Neural progenitor cell (in vitro differentiated cells): ENCODE measurements around the gene GMDS. TPM values are rescaled to one million over a fixed set of nuclear protein-coding genes. Genes with fewer than 3 reads are reported as not detected.

Source experiments
- DNase-seq: peaks from one replicate; pipeline ENCODE4 v3.0.0-alpha.2; 2016; ENCODE audit warnings: low spot score
- H2AFZ ChIP-seq: fragments of 200-600 bp; sonication (generic); replicated peaks from 2 replicates; pipeline ENCODE4 v1.6.1; 2016; ENCODE audit warnings: antibody characterized with exemption
- H3F3A ChIP-seq: fragments of 200-600 bp; sonication (generic); 2 replicates; pipeline ENCODE4 v1.6.1; 2016; ENCODE audit warnings: antibody characterized with exemption, low read depth
- H3K27ac ChIP-seq: fragments of 200-600 bp; sonication (generic); 2 replicates; pipeline ENCODE4 v1.5.1; 2016; ENCODE audit warnings: mild to moderate bottlenecking
- H3K27me3 ChIP-seq: fragments of 200-600 bp; sonication (generic); 2 replicates; pipeline ENCODE4 v1.6.1; 2016; ENCODE audit warnings: mild to moderate bottlenecking, moderate library complexity
- H3K36me3 ChIP-seq: fragments of 200-600 bp; sonication (generic); 2 replicates; pipeline ENCODE4 v1.5.1; 2016
- H3K4me1 ChIP-seq: fragments of 200-600 bp; sonication (generic); 2 replicates; pipeline ENCODE4 v1.6.1; 2016; ENCODE audit warnings: mixed run types
- H3K4me2 ChIP-seq: fragments of 200-600 bp; sonication (generic); 2 replicates; pipeline ENCODE4 v1.6.1; 2016
- H3K4me3 ChIP-seq: fragments of 200-600 bp; sonication (generic); 2 replicates; pipeline ENCODE4 v1.5.1; 2016
- H3K79me2 ChIP-seq: fragments of 200-600 bp; sonication (generic); 2 replicates; pipeline ENCODE4 v1.6.1; 2016; ENCODE audit warnings: low read depth
- H3K9ac ChIP-seq: fragments of 200-600 bp; sonication (generic); 2 replicates; pipeline ENCODE4 v1.6.1; 2016
- H3K9me3 ChIP-seq: fragments of 200-600 bp; sonication (generic); 2 replicates; pipeline ENCODE4 v1.5.1; 2016; ENCODE audit warnings: low read depth
- H4K20me1 ChIP-seq: fragments of 200-600 bp; sonication (generic); 2 replicates; pipeline ENCODE4 v1.6.1; 2016; ENCODE audit warnings: low read depth
- H3K27ac Mint-ChIP-seq: 3 replicates; pipeline ENCODE4 v1.8.0; 2021; ENCODE audit warnings: mixed read lengths
- H3K27me3 Mint-ChIP-seq: 2 replicates; pipeline ENCODE4 v1.8.0; 2022; ENCODE audit warnings: low read depth, mild to moderate bottlenecking, inconsistent platforms, moderate library complexity, mixed read lengths; ENCODE audit not compliant: insufficient read depth
- H3K36me3 Mint-ChIP-seq: 3 replicates; pipeline ENCODE4 v1.8.0; 2021; ENCODE audit warnings: mixed read lengths
- H3K4me1 Mint-ChIP-seq: 3 replicates; pipeline ENCODE4 v1.8.0; 2021; ENCODE audit warnings: mixed read lengths
- H3K4me3 Mint-ChIP-seq: 3 replicates; pipeline ENCODE4 v1.8.0; 2021; ENCODE audit warnings: mild to moderate bottlenecking, moderate library complexity, mixed read lengths
- H3K9me3 Mint-ChIP-seq: 3 replicates; pipeline ENCODE4 v1.8.0; 2020; ENCODE audit warnings: mixed read lengths
- EZH2 ChIP-seq: fragments of 200-600 bp; sonication (generic); IDR thresholded peaks from 2 replicates; pipeline ENCODE4 v1.6.1; 2017; ENCODE audit warnings: antibody characterized with exemption, mild to moderate bottlenecking, moderate library complexity
- EZH2phosphoT487 ChIP-seq: fragments of 200-600 bp; sonication (generic); IDR thresholded peaks from 2 replicates; pipeline ENCODE4 v1.6.1; 2017; ENCODE audit warnings: antibody characterized with exemption
- total RNA-seq: library from RNA; depleted of rRNA; stranded (reverse); fragments of >200 nt; gene quantifications from 2 replicates; pipeline ENCODE4 v1.2.3, GENCODE V29; 2015; ENCODE audit warnings: low replicate concordance
- TF ChIP-seq, protein P1 (sequence below): fragments of 200-600 bp; sonication (generic); IDR thresholded peaks from 2 replicates; pipeline ENCODE4 v1.5.1; 2017; ENCODE audit warnings: antibody characterized with exemption, mild to moderate bottlenecking

GMDS gene
- total RNA-seq, 1 donor from 2014 or later = 22.6 TPM

DNA sequence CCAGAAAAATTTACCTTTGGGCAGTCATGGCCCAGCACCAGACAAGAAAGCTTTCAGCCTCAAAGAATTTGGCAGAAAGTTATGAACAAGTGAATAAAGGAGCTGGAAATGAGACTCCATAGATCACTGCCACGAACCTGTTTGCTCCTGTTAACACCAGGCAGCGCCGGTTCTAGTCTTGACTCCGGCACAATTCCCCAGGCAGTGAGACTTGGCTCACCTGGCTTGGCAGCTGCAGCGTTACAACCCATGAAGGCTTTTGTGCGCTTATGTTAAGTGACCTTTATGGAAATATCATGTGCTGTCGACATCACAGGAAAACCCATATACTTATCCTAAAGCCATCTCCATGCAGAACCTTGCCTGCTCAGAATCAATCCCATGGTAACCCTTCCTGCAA, 657.9 kb downstream of the GMDS start:
- H3K9me3 Mint-ChIP-seq = peaks cover 6% of the 10 kb centered on the region
- no peaks in the 10 kb centered on the region for H3K27me3 Mint-ChIP-seq
- Histone ChIP-seq H3K4me1 (no peaks in the 10 kb centered on the region), H3K9ac (no peak overlapping the region), H3K27ac (no peak overlapping the region), H3K4me3 (no peak overlapping the region), H4K20me1 (no peaks in the 10 kb centered on the region), H3K4me2 (no peak overlapping the region), H2AFZ (no peak overlapping the region), H3K27me3 (no peaks in the 10 kb centered on the region), H3K9me3 (no peaks in the 10 kb centered on the region), H3K36me3 (no peaks in the 10 kb centered on the region), H3F3A (no peaks in the 10 kb centered on the region), H3K79me2 (no peaks in the 10 kb centered on the region)
- H3K36me3 Mint-ChIP-seq = peaks cover 4% of the 10 kb centered on the region
- no peak for TF ChIP-seq EZH2
- TF ChIP-seq, protein P1, sequence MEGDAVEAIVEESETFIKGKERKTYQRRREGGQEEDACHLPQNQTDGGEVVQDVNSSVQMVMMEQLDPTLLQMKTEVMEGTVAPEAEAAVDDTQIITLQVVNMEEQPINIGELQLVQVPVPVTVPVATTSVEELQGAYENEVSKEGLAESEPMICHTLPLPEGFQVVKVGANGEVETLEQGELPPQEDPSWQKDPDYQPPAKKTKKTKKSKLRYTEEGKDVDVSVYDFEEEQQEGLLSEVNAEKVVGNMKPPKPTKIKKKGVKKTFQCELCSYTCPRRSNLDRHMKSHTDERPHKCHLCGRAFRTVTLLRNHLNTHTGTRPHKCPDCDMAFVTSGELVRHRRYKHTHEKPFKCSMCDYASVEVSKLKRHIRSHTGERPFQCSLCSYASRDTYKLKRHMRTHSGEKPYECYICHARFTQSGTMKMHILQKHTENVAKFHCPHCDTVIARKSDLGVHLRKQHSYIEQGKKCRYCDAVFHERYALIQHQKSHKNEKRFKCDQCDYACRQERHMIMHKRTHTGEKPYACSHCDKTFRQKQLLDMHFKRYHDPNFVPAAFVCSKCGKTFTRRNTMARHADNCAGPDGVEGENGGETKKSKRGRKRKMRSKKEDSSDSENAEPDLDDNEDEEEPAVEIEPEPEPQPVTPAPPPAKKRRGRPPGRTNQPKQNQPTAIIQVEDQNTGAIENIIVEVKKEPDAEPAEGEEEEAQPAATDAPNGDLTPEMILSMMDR = no peak
- no peak for TF ChIP-seq EZH2phosphoT487
- no peak overlapping the region for H3K4me3 Mint-ChIP-seq
- no peaks in the 10 kb centered on the region for H3K4me1 Mint-ChIP-seq
- no peak overlapping the region for H3K27ac Mint-ChIP-seq
- DNase-seq = no peak

DNA sequence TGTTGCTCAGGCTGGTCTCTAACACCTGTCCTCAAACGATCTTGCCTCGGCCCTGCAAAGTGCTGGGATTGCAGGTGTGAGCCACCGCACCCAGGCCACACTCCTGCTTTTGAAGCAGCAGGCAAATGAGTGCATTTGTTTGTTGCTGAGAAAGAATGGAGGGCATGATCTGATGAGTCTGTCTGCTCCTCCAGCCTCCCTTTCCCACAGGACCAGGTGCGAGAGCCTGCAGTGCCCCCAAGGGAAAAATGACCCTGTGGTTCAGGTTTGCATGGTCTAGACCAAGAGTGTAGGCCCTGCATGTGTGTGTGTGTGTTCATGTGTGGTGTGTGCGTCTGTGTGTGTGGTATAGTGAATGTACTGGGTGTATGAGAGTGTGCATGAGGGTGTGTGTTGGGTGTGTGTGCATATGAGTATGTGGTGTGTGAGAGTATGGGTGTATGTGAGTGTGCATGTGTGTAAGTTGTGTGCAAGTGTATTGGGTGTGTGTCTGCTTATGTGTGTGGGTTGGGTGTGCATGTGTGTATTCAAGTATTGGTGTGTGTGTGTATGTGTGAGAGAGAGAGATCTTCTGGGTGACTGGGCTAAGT, 658.4 kb downstream of the GMDS start:
- H3K4me1 ChIP-seq = no peaks in the 10 kb centered on the region
- no peaks in the 10 kb centered on the region for H3F3A ChIP-seq
- H3K27ac ChIP-seq = no peak overlapping the region
- no peak overlapping the region for H3K4me3 ChIP-seq
- H3K4me3 Mint-ChIP-seq = no peak overlapping the region
- no peaks in the 10 kb centered on the region for H3K27me3 ChIP-seq
- H3K9ac ChIP-seq = no peak overlapping the region
- H3K9me3 Mint-ChIP-seq = peaks cover 6% of the 10 kb centered on the region
- no peaks in the 10 kb centered on the region for H3K4me1 Mint-ChIP-seq
- H3K36me3 ChIP-seq = no peaks in the 10 kb centered on the region
- H4K20me1 ChIP-seq = no peaks in the 10 kb centered on the region
- TF ChIP-seq EZH2 = no peak
- TF ChIP-seq, protein P1 = no peak
- no peak for TF ChIP-seq EZH2phosphoT487
- H3K9me3 ChIP-seq = no peaks in the 10 kb centered on the region
- no peak overlapping the region for H3K4me2 ChIP-seq
- H3K36me3 Mint-ChIP-seq = peaks cover 4% of the 10 kb centered on the region
- DNase-seq = no peak
- H3K27ac Mint-ChIP-seq = no peak overlapping the region
- H2AFZ ChIP-seq = no peak overlapping the region
- no peaks in the 10 kb centered on the region for H3K79me2 ChIP-seq
- no peaks in the 10 kb centered on the region for H3K27me3 Mint-ChIP-seq

DNA sequence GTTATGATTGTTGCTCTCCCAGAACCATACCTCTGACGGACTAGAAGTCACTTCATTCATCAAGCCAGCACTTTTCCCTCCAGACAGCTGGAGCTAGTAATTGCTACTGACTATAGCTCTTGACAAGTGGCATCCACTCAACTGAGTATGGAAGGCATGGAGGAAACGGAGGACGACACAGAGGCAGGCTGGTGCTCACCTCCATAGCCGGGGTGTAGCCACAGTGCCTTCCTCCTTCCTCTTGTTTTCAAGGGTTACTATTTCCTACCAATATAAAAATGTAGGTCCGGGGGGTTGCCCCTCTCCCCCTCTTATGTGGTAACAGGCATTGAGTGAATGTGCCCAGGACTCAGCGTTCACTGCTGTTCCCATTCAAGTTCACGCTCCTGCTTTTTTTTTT, 659.1 kb downstream of the GMDS start:
- Histone ChIP-seq H3K9me3 (no peaks in the 10 kb centered on the region), H3K36me3 (no peaks in the 10 kb centered on the region), H3K4me2 (no peak overlapping the region), H3K9ac (no peak overlapping the region), H3K27me3 (no peaks in the 10 kb centered on the region), H3K4me1 (no peaks in the 10 kb centered on the region), H3K27ac (no peak overlapping the region), H3F3A (no peaks in the 10 kb centered on the region), H3K79me2 (no peaks in the 10 kb centered on the region), H4K20me1 (no peaks in the 10 kb centered on the region), H3K4me3 (no peak overlapping the region), H2AFZ (no peak overlapping the region)
- H3K36me3 Mint-ChIP-seq = peaks cover 4% of the 10 kb centered on the region
- peaks cover 7% of the 10 kb centered on the region for H3K9me3 Mint-ChIP-seq
- peaks cover 2% of the 10 kb centered on the region for H3K4me1 Mint-ChIP-seq
- no peaks in the 10 kb centered on the region for H3K27me3 Mint-ChIP-seq
- TF ChIP-seq, protein P1 = no peak
- TF ChIP-seq EZH2phosphoT487 (no peak), EZH2 (no peak)
- no peak overlapping the region for H3K4me3 Mint-ChIP-seq
- H3K27ac Mint-ChIP-seq = no peak overlapping the region
- no peak for DNase-seq
